GM12878 (cell line): ENCODE measurements around the gene TPM4. TPM values are rescaled to one million over a fixed set of nuclear protein-coding genes. Genes with fewer than 3 reads are reported as not detected.

Experiments
- BHLHE40 ChIP-seq, 2 experiments: fragments of 450-650 bp in 1 of 2; IDR thresholded peaks; 2 replicates each; pipeline ENCODE4 v1.6.1; 2011 to 2017; ENCODE audit warnings: low read depth in 2 of 2, borderline replicate concordance in 1 of 2, improper control_type of control experiment in 1 of 2, low read length in 1 of 2, mild to moderate bottlenecking in 1 of 2
- CTCF ChIP-seq, 3 experiments: IDR thresholded peaks in 2 of 3; conservative IDR thresholded peaks in 1 of 3; 2 replicates each; pipeline ENCODE4 v1.5.1; 2011; ENCODE audit warnings: low read depth in 3 of 3, low read length in 3 of 3, mild to moderate bottlenecking in 3 of 3, control low read depth in 2 of 3, moderate library complexity in 2 of 3, inconsistent platforms in 1 of 3, mixed read lengths in 1 of 3; ENCODE audit not compliant: control insufficient read depth in 2 of 3, insufficient read depth in 1 of 3; ENCODE audit errors: extremely low read depth in 1 of 3
- HDAC6 ChIP-seq: fragments of 200-600 bp; sonication (generic); IDR thresholded peaks from one replicate; pipeline ENCODE4 v1.8.0; 2017; ENCODE audit warnings: antibody characterized with exemption; ENCODE audit not compliant: unreplicated experiment
- MYB ChIP-seq: fragments of 150-350 bp; IDR thresholded peaks from 2 replicates; pipeline ENCODE4 v1.6.1; 2014; ENCODE audit warnings: mild to moderate bottlenecking, low read depth, low read length, borderline replicate concordance
- NR2C1 ChIP-seq: fragments of 450-650 bp; IDR thresholded peaks from 2 replicates; pipeline ENCODE4 v1.6.1; 2017; ENCODE audit warnings: antibody characterized with exemption, mild to moderate bottlenecking, moderate library complexity
- NR2F1 ChIP-seq: fragments of 450-650 bp; conservative IDR thresholded peaks from 2 replicates; pipeline ENCODE4 v1.6.1; 2017; ENCODE audit warnings: mild to moderate bottlenecking
- PBX3 ChIP-seq: IDR thresholded peaks from 2 replicates; pipeline ENCODE4 v1.6.1; 2011; ENCODE audit warnings: mild to moderate bottlenecking, low read depth, low read length, moderate library complexity; ENCODE audit not compliant: insufficient replicate concordance
- PKNOX1 ChIP-seq: fragments of 450-650 bp; IDR thresholded peaks from 2 replicates; pipeline ENCODE4 v1.6.1; 2016; ENCODE audit warnings: mild to moderate bottlenecking
- POLR2A ChIP-seq: IDR thresholded peaks from 2 replicates; pipeline ENCODE4 v1.6.1; 2011; ENCODE audit warnings: low read depth, mild to moderate bottlenecking, low read length
- RAD51 ChIP-seq: fragments of 450-650 bp; IDR thresholded peaks from 2 replicates; pipeline ENCODE4 v1.6.1; 2016; ENCODE audit warnings: moderate library complexity, mild to moderate bottlenecking, inconsistent platforms
- REST ChIP-seq: IDR thresholded peaks from 2 replicates; pipeline ENCODE4 v1.6.1; 2012; ENCODE audit warnings: mild to moderate bottlenecking, low read depth, low read length
- SP1 ChIP-seq: IDR thresholded peaks from one replicate; pipeline ENCODE4 v1.6.1; 2011; ENCODE audit warnings: low read depth, low read length
- polyA plus RNA-seq, 11 experiments: library from polyadenylated mRNA; depleted of rRNA in 4 of 11; unstranded in 6 of 11; stranded (reverse) in 5 of 11; fragments of >200 nt; fragmentation: Nextera tagmentation in 4 of 11; fragmentation: Illumina TruSeq in 1 of 11; extraction: Ambion mirVana in 4 of 11; extraction: Trizol in 1 of 11; gene quantifications; 1 replicate in 1 of 11; 2 replicates in 10 of 11; pipeline versions ENCODE4 v1.2.1 to v1.2.3, GENCODE V29; 2011 to 2016; ENCODE audit warnings: inconsistent platforms in 2 of 11, missing spikeins in 2 of 11, low read depth in 1 of 11
- total RNA-seq, 4 experiments: library from RNA; depleted of rRNA in 3 of 4; stranded (reverse); fragments of >200 nt in 3 of 4; fragmentation: Illumina TruSeq in 1 of 4; extraction: Trizol in 1 of 4; gene quantifications; 2 replicates each; pipeline versions ENCODE4 v1.2.1 to v1.2.3, GENCODE V29; 2013 to 2021
- TF ChIP-seq, protein P1 (sequence below): fragments of 450-650 bp; formaldehyde crosslinking; IDR thresholded peaks from 2 replicates; pipeline ENCODE4 v1.4.0; 2022; ENCODE audit warnings: mild to moderate bottlenecking, moderate library complexity
- TF ChIP-seq, protein P2 (sequence below): fragments of 450-650 bp; formaldehyde crosslinking; IDR thresholded peaks from 2 replicates; pipeline ENCODE4 v1.4.0; 2020; ENCODE audit warnings: mild to moderate bottlenecking, moderate library complexity

TPM4 gene
- total and polyA plus RNA-seq, 10 of the 15 experiments (the other 5 are each of a cell fraction or from before 2014, with no cell fraction given) = 183 to 620 (median 407) TPM

- TF ChIP-seq PBX3 (no peak), CTCF (IDR thresholded peaks at IDR 0.05 in 2 of 3, conservative IDR thresholded peaks at IDR 0.05 in 1 of 3; ENCODE audit: control insufficient read depth in 2 of 3, extremely low read depth in 1 of 3, insufficient read depth in 1 of 3, low read depth in 3 of 3, low read length in 3 of 3) (no peak), NR2F1 (no peak), REST (no peak), HDAC6 (no peak), MYB (no peak), POLR2A (peak; percentile 37; the same call in 1 of the 2 replicates), RAD51 (no peak), PKNOX1 (no peak), SP1 (no peak), NR2C1 (no peak), BHLHE40 (IDR thresholded peaks at IDR 0.05; ENCODE audit: borderline replicate concordance in 1 of 2, low read depth in 2 of 2, low read length in 1 of 2) (no peak)
- TF ChIP-seq, protein P1, sequence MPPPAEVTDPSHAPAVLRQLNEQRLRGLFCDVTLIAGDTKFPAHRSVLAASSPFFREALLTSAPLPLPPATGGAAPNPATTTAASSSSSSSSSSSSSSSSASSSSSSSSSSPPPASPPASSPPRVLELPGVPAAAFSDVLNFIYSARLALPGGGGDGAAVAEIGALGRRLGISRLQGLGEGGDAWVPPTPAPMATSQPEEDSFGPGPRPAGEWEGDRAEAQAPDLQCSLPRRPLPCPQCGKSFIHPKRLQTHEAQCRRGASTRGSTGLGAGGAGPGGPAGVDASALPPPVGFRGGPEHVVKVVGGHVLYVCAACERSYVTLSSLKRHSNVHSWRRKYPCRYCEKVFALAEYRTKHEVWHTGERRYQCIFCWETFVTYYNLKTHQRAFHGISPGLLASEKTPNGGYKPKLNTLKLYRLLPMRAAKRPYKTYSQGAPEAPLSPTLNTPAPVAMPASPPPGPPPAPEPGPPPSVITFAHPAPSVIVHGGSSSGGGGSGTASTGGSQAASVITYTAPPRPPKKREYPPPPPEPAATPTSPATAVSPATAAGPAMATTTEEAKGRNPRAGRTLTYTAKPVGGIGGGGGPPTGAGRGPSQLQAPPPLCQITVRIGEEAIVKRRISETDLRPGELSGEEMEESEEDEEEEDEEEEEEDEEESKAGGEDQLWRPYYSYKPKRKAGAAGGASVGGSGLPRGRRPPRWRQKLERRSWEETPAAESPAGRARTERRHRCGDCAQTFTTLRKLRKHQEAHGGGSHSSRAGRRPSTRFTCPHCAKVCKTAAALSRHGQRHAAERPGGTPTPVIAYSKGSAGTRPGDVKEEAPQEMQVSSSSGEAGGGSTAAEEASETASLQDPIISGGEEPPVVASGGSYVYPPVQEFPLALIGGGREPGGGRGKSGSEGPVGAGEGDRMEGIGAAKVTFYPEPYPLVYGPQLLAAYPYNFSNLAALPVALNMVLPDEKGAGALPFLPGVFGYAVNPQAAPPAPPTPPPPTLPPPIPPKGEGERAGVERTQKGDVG (CRISPR knock-in tag) = no peak
- TF ChIP-seq, protein P2, sequence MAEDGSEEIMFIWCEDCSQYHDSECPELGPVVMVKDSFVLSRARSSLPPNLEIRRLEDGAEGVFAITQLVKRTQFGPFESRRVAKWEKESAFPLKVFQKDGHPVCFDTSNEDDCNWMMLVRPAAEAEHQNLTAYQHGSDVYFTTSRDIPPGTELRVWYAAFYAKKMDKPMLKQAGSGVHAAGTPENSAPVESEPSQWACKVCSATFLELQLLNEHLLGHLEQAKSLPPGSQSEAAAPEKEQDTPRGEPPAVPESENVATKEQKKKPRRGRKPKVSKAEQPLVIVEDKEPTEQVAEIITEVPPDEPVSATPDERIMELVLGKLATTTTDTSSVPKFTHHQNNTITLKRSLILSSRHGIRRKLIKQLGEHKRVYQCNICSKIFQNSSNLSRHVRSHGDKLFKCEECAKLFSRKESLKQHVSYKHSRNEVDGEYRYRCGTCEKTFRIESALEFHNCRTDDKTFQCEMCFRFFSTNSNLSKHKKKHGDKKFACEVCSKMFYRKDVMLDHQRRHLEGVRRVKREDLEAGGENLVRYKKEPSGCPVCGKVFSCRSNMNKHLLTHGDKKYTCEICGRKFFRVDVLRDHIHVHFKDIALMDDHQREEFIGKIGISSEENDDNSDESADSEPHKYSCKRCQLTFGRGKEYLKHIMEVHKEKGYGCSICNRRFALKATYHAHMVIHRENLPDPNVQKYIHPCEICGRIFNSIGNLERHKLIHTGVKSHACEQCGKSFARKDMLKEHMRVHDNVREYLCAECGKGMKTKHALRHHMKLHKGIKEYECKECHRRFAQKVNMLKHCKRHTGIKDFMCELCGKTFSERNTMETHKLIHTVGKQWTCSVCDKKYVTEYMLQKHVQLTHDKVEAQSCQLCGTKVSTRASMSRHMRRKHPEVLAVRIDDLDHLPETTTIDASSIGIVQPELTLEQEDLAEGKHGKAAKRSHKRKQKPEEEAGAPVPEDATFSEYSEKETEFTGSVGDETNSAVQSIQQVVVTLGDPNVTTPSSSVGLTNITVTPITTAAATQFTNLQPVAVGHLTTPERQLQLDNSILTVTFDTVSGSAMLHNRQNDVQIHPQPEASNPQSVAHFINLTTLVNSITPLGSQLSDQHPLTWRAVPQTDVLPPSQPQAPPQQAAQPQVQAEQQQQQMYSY (CRISPR knock-in tag) = no peak
Measured at GRCh38 chr19:16076958-16077611, 790 bp downstream of the TPM4 start (continued).
